Keratinocyte (primary cell): ENCODE data around the gene BCAS1.

Source experiments
- EZH2 ChIP-seq: IDR thresholded peaks from one replicate; pipeline ENCODE4 v1.6.1; 2012; ENCODE audit warnings: inconsistent platforms, mild to moderate bottlenecking, low read length, moderate library complexity
- TF ChIP-seq, protein P1 (sequence below), 3 experiments: IDR thresholded peaks in 1 of 3; conservative IDR thresholded peaks in 1 of 3; optimal IDR thresholded peaks in 1 of 3; 2 replicates in 2 of 3; 3 replicates in 1 of 3; pipeline versions ENCODE3 to v1.5.1; 2011; ENCODE audit warnings: low read length in 3 of 3, mild to moderate bottlenecking in 3 of 3, moderate library complexity in 2 of 3, control low read depth in 1 of 3, inconsistent platforms in 1 of 3; ENCODE audit not compliant: insufficient read depth in 2 of 3; ENCODE audit errors: extremely low read depth in 1 of 3

DNA sequence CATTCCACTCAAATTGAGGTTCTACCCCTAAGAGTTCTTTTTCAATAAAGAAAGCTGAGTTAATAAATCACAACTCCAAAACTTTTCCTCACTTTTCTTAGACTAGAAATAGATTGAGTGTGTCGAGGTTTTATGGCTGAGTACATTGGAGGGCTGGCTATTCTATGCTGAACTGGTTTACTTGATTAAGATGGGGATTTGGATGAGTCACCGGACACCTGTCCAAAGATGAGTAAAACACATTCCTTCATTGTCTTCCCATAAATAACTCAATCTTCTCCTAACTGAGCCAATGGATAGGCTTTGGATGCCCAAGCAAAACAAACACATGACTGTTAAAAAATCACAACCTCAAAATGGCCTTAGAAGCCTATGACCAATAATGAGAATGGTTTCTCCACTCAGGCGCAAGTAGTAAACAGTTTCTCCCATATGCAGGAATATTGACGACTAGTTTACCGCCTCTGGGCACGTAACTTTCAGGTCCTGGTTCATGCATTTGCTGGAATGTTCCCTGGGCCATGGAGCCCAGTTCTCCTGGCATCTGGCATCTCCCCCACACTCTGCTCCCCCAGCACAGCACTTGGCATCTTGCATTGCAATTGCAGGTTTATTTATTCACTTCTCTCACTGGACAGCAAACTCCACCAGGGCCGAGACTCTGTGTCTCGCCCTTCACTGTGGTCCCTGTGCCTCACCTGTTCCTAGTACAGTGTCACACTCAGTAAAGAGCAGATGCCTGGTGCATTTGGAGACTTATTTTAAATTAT is 43.9 kb downstream of the BCAS1 start:
- TF ChIP-seq, protein P1, sequence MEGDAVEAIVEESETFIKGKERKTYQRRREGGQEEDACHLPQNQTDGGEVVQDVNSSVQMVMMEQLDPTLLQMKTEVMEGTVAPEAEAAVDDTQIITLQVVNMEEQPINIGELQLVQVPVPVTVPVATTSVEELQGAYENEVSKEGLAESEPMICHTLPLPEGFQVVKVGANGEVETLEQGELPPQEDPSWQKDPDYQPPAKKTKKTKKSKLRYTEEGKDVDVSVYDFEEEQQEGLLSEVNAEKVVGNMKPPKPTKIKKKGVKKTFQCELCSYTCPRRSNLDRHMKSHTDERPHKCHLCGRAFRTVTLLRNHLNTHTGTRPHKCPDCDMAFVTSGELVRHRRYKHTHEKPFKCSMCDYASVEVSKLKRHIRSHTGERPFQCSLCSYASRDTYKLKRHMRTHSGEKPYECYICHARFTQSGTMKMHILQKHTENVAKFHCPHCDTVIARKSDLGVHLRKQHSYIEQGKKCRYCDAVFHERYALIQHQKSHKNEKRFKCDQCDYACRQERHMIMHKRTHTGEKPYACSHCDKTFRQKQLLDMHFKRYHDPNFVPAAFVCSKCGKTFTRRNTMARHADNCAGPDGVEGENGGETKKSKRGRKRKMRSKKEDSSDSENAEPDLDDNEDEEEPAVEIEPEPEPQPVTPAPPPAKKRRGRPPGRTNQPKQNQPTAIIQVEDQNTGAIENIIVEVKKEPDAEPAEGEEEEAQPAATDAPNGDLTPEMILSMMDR (optimal IDR thresholded peaks at IDR 0.05 in 1 of 3, IDR thresholded peaks at IDR 0.05 in 1 of 3, conservative IDR thresholded peaks at IDR 0.05 in 1 of 3; ENCODE audit: extremely low read depth in 1 of 3, insufficient read depth in 2 of 3, low read length in 3 of 3): no peak
- TF ChIP-seq EZH2: no peak
